ENCODE measurements around the gene TAF3.
"Not testable (repeated sequence)": the region's sequence is repeated elsewhere in the genome, so short reads cannot be mapped to it uniquely, and the experiment has no call there.

TAF3 gene

GRCh38 chr10:7811743-7812142 lies 6.6 kb upstream of the TAF3 start:
- DNase-seq (ENCODE audit: low spot score) = not testable (repeated sequence)

GRCh38 chr10:7813481-7813880 lies 4.8 kb upstream of the TAF3 start:
- no peak for DNase-seq (ENCODE audit: low spot score)

DNA sequence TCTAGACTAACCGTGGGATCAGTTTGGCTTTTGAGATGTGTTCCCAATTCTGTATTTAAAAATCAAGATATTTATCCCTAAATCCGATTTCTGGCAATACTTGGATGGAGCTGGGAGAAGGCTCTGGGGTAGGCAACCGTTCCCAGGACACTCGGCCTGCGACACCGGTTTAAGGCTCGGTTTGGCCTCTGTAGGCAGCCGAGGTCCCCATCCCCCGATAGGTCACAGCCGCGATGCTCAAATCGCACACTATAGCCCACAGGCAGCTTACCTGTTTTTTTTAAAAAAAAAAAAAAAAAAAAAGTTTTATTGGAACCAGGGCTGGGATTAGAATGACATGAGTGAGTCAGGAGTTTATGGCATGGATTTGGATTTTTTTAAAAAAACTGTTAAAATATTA lies 729 bp upstream of the TAF3 start:
- DNase-seq (ENCODE audit: low spot score) = no peak

DNA sequence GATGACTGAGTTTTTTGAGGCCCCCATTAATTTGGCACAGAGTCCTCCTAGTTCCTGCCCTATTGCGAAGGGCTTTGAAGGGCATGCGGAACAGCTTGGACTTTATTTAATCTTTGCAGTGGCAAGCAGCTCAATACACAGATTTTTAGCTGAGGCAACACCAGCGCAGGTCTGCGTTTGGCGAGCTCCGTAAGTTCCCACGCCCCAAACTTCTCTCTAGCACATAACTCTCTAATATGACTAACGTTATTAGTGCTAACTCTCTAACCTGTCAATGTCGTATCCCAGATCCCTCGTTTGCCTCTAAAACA lies 366 bp upstream of the TAF3 start:
- no peak for DNase-seq (ENCODE audit: low spot score)

DNA sequence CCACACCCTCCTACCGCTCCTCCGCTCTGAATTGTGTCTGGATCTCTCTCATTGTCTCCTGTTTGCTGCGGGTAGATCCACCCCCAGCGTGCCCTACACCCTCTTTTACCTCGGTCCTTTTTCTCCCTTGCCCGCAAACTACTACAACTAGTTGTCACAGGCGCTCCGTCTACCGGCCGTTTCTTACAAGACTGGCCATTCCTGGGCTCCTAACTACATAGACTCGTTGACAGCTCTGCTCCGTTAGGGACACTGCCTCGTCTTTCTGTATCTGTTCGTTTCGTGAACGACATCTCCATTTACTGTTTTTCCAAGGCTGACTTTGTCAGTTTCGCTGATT lies 786 bp downstream of the TAF3 start:
- peak; percentile 46 for DNase-seq (ENCODE audit: low spot score)

DNA sequence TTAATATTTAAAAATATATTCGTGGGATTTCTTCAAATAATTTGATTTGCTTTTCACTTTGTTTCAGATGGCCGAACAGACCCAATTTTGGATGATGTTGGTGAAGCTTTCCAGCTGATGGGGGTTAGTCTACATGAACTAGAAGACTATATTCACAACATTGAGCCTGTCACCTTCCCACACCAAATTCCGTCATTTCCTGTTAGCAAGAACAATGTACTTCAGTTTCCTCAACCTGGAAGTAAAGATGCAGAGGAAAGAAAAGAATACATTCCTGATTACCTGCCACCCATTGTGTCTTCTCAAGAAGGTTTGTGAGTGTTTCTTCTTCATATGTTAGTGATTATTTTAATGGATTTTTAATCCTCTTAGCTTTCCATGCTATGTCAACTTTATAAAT lies 5.9 kb downstream of the TAF3 start:
- DNase-seq (ENCODE audit: low spot score) = no peak

DNA sequence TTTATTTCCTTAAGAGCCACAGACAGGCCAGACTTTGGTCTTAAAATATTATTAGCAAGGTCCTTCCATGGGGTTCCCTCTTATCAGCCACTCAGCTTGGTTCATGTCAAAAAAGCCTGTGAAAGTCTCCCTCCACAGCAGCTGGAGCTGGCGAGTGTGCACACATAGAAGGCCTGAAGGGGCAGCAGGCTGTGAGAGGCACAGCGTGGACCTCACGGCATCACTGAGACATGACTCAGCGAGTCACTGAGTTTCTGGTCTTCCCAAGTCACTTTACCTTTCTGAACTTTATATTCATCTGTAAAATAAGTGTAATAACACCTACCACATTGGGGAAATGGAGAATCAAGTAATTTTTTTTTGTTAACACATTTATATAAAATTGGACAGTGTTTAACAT lies 8.7 kb downstream of the TAF3 start:
- no peak for DNase-seq (ENCODE audit: low spot score)

GRCh38 chr10:7829289-7829834 lies 11.1 kb downstream of the TAF3 start:
- no peak for DNase-seq (ENCODE audit: low spot score)

DNA sequence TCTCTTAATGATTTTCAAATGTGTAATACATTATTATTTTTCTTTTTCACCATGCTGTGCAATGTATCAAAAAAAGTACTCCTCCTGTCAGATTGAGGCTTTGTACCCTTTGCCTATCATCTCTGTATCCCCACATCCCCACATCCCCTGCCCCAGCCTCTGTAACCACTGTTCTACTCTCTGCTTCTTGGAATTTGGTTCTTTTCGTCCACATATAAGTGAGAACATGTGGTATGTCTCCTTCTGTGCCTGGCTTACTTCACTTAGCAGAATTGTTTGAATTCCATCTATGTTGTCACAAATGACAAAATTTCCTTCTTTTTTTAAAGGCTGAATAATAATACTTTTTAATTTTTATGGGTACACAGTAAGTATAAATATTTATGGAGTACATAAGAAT lies 13.8 kb downstream of the TAF3 start:
- DNase-seq (ENCODE audit: low spot score) = no peak

- no peak for DNase-seq (ENCODE audit: low spot score)
Measured at GRCh38 chr10:7833210-7833609, 14.9 kb downstream of the TAF3 start.

DNA sequence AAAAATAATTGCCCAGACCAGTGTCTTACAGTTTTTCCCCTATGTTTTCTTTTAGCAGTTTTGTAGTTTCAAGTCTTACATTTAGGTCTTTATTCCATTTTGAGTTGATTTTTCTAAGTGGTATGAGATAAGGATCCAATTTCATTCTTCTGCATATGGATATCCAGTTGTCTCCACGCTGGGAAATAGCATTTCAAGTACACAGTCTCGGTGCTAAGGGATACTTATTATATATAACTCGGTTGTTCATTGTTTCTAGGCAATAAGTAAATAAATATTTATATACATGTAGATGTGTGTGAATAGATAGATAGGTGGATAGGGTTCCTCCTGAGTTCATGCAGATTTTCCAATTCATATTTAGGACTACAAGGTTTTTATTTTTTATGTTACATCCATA lies 16.0 kb downstream of the TAF3 start:
- DNase-seq (ENCODE audit: low spot score) = no peak

DNA sequence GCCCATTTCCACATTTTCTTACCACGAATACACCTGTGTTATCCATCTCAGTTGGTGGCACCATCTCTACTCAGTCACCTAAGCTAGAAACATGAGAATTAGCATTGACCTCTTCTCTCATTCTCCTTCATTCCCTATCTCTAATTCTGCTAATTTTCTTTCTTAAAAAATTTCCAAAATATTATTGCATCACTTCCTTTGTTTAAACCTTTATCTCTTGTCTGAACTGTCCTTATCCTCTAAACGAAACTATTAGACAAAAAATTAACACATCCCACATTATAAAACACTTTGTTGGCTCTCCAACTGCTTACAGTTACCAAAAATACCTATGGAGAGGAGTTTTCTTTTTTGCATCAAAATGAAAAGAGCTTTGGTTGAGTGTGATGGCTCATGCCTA lies 18.3 kb downstream of the TAF3 start:
- no peak for DNase-seq (ENCODE audit: low spot score)

DNA sequence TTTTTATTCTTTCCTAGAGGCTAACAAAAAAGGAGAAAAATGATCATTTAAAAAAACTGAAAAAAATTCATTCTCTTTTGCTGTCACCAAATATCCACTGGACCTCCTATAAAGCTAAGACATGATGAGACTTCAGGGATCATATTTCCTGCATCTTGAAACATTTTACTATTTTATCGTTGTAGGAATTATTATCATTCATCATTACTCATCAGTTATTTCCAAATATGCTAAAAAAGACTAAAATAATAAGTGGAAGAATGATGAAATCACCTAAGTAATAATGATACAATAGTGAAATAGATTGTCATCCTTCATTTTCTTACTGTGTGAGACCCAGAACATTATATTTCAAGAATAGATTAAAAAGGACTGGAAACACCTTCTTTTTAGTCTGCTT lies 28.3 kb downstream of the TAF3 start:
- no peak for DNase-seq (ENCODE audit: low spot score)

DNA sequence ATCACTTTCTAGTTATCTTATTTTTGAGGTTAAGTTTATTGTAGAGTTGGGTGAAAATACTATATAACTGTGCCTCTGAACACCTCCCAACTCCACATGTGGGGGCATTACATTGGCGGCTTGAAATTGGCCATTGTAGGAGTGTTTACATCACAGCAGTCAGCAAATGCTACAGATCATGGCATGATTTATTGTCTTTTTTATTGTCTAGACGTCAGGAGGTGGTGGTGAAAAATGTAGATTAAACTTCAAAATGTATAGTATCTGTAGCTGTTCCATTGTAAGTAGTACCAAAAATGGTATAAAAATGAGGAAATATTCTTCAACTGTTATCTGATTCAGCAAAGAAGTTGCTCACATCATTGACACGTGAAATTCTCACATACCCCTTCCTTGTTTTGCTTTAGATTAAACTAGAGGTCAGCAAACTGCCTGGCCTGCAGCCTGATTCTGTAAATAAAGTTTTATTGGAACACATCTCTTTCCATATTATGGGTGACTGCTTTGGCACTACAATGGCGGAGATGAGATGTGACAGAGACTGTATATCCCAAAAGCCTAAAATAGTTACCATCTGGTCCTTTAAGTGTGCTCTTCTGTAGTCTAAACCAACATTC lies 35.0 kb downstream of the TAF3 start:
- no peak for DNase-seq (ENCODE audit: low spot score)

GRCh38 chr10:7853890-7854289 lies 35.6 kb downstream of the TAF3 start:
- no peak for DNase-seq (ENCODE audit: low spot score)

DNA sequence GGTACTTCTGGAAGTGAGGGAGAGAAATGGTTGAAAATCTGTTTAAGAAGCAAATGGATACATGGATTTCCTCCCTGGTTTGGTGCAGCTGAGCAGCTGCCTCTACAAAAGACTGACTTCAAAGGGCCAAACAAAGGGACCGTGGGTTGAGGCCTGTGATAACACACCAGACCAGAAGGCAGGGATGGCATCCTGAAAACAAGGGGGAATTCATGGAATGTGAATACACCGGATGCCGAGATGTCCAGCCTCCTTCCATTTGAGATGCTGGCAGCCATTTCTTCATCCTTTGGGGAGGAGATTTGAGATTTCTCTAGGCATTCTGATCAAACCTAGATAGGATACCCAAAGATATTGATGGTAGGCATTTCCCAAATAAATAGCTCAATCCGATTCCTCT lies 36.9 kb downstream of the TAF3 start:
- no peak for DNase-seq (ENCODE audit: low spot score)

- DNase-seq (ENCODE audit: low spot score) = no peak
Measured at GRCh38 chr10:7856678-7857077, 38.4 kb downstream of the TAF3 start.

- DNase-seq (ENCODE audit: low spot score) = no peak
Measured at GRCh38 chr10:7857262-7857661, 39.0 kb downstream of the TAF3 start.

DNA sequence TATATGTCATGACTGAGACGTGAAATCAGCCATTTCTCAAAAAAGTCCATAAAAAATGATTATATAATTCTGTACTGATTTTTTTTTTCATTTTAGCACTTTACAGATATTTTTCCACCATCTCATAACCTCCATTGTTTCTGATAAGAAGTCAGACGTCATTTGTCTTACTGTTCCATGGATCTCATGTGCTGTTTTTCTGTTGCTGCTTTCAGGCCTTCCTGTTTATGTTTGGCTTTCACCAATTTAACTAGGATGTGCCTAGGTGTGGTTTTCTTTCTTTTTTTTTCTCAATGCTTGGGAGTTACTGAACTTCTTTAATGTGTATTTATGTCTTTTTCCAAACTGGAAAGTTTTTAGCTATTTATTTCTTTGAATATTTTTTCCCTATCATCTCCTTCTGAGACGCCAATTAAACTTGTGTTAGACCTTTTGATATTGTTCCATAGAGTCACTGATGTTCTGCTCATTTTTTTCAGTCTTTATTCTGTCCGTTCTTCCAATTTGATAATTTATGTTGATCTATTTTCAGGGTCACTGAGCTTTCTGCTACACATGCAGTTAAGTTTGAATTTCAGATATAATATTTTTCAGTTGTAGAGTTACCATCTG lies 43.3 kb downstream of the TAF3 start:
- no peak for DNase-seq (ENCODE audit: low spot score)

DNA sequence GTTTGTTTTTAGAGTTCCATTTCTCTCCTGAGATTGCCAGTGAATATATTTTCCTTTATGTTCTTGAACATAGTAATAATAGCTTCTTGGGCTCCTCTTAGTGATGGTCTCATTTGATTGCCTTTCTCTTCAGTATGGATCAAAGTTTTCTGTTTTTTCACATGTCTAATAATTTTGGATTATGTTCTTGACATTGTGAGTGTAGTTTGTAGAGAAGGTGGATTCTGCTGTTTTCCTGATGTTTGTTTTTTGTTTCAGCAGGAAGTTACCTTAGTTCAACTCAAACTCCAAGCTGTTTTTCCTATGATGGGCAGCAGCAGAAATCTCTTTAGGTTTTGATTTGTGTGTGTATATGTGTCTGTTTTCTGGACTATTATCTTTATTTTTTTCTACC lies 43.8 kb downstream of the TAF3 start:
- DNase-seq (ENCODE audit: low spot score) = no peak

GRCh38 chr10:7866176-7866575 lies 47.9 kb downstream of the TAF3 start:
- DNase-seq (ENCODE audit: low spot score) = peak; percentile 30

GRCh38 chr10:7872041-7872442 lies 53.7 kb downstream of the TAF3 start:
- peak; percentile 63 for DNase-seq (ENCODE audit: low spot score)

- DNase-seq (ENCODE audit: low spot score) = no peak
Measured at GRCh38 chr10:7874864-7875263, 56.6 kb downstream of the TAF3 start.

GRCh38 chr10:7876541-7877127 lies 58.3 kb downstream of the TAF3 start:
- DNase-seq (ENCODE audit: low spot score) = no peak

Measured in SK-N-DZ (cell line).